T-helper 2 cell (primary cell): ENCODE results near the gene ANKUB1.
"Not testable (repeated sequence)": the region's sequence is repeated elsewhere in the genome, so short reads cannot be mapped to it uniquely, and the experiment has no call there.

Source experiments
- DNase-seq, 5 experiments: peaks; one replicate each; pipeline versions ENCODE4 v3.0.0 to v3.0.0-alpha.2; 2012 to 2022
- total RNA-seq, 2 donors: gene quantifications; one replicate each; lab custom pipeline; 2026; lab: John Stamatoyannopoulos, UW

ANKUB1 gene
- 0 reads per million in 2 donors for total RNA-seq

- DNase-seq: no peak
Observed at GRCh38 chr3:149792452-149793270, at the start of gene ANKUB1. Gene ANKUB1, minus strand, starts transcription at chr3:149792554. Its CDS starts 188 bp downstream, at chr3:149792366.

DNA sequence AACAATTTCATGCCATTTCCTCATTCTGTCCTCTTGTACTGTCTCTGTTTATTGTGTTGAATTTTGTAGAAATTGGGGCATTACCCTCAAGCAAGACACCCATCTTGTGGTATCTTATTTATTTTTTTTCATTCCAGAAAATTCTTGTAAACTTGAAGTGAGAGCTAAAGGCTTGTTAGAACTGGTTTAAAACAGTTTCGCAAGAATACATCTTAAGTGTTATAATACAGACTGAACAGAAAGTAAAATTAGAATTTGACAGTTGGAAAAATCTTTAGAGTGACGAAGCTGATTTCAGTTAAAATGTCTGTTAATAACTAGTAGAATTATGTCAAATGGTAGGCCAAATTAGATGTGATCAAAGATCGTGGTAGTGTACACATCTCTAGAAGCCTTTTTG is 47.5 kb upstream of the ANKUB1 start:
- no peak for DNase-seq

DNA sequence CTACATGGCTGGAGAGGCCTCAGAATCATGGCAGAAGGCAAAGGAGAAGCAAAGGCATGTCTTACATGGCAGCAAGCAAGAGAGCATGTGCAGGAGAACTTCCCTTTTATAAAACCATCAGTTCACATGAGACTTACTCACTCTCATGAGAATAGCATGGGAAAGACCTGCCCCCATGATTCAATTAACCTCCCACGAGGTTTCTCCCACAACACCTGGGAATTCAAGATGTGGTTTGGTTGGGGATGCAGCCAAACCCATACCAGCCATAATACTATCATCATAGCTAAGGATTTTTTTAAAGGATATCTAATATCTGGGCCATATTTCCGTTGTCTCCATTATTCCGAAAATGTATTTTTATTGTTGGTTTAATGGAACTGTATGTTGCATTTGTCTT is 47.1 kb upstream of the ANKUB1 start:
- not testable (repeated sequence) for DNase-seq

- DNase-seq: not testable (repeated sequence)
Observed at GRCh38 chr3:149838491-149838890, 46.1 kb upstream of the ANKUB1 start.

- no peak for DNase-seq
Observed at GRCh38 chr3:149833241-149833640, 40.9 kb upstream of the ANKUB1 start.

DNA sequence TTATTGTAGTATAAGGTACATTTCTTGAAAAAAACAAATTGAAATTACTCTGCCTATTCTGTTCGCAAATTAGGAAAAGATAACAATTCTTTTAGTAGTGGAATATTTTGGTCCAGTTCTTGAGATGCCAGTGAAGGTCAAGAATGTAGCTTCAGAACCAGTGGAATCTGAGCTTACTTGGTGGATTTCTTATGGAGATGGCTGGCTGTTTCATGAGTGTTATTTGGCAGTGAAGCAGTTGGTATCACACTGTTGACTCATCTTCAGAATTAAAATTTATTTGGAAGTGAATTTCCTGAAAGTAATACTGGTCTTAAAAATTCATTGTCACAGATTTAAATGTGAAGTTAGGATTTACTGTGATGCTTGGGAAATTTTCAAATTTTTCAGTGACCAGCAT is 39.7 kb upstream of the ANKUB1 start:
- no peak for DNase-seq

GRCh38 chr3:149831321-149831720 is 39.0 kb upstream of the ANKUB1 start:
- DNase-seq: no peak

- peak in 1 of 5 experiments; percentile 19 for DNase-seq
Observed at GRCh38 chr3:149830902-149831301, 38.5 kb upstream of the ANKUB1 start.

DNA sequence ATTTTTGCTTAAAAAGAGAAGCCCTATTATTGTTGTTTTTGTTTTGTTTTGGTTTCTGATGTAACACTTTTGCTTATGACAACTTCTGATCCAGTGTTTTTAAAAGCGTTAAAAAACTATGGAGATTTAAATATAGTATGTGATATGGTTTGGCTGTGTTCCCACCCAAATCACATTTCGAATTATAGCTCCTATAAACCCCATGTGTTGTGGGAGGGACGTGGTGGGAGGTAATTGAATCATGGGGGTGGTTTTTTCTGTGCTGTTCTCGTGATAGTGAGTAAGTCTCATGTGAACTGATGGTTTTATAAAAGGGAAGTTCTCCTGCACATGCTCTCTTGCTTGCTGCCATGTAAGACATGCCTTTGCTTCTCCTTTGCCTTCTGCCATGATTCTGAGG is 37.3 kb upstream of the ANKUB1 start:
- not testable (repeated sequence) for DNase-seq

DNA sequence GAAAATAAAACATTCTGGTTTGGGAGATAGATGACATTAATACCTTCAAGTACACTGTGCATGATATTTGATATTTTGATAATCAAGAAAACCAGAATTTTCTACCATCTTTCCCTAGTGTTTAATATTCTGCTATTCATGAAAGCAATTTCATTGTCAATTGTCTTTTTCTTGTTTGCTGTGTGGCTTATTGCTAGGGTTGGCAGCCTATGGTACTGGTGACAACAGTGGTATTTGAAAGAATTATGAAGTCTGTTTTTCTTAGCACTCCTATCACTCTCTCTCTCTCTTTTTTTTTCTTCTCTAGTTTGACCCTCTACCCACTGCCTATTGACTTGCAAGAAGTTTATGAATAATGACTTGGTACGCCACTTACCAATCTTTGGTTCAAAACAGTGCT is 36.0 kb upstream of the ANKUB1 start:
- DNase-seq: no peak

- DNase-seq: no peak
Observed at GRCh38 chr3:149826636-149827035, 34.3 kb upstream of the ANKUB1 start.

- DNase-seq: no peak
Observed at GRCh38 chr3:149820183-149820582, 27.8 kb upstream of the ANKUB1 start.

DNA sequence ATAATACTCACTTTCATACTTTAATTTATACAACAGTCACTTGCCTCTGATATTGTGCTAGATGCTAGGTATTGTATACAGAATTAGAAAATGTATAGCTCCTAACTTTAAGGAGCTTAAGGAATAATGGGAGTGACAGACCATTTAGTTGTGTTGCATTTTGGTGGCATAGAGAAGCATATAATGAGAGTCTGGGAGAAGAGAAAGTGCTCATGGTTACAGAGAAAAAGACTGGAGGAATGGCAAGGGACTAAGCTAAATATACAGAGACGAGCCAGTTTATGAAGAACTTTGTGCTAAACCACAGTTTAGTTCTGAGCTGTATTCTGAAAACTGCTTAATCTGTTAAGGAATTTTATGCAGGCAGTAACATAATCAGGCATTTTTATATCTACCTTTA is 27.1 kb upstream of the ANKUB1 start:
- no peak for DNase-seq

DNA sequence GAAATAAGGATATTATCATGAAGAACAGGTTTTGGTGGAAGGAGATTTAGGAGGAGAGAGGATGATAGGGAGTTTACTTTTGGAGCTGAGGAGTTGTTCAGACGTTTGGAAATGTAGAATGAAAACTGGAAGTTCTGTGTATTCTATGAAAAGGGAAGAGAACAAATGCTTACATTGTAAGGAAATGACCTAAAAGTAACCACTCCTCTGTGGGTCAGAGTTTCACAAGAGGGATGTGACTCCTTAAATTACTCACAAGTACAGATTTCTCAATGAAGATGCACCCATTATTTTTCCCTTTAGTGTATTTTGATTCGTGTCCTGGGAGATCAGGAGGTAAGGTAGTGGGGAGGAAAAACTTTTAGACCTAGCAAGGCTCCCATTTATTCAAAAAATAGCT is 24.6 kb upstream of the ANKUB1 start:
- no peak for DNase-seq

GRCh38 chr3:149816311-149816710 is 24.0 kb upstream of the ANKUB1 start:
- no peak for DNase-seq

DNA sequence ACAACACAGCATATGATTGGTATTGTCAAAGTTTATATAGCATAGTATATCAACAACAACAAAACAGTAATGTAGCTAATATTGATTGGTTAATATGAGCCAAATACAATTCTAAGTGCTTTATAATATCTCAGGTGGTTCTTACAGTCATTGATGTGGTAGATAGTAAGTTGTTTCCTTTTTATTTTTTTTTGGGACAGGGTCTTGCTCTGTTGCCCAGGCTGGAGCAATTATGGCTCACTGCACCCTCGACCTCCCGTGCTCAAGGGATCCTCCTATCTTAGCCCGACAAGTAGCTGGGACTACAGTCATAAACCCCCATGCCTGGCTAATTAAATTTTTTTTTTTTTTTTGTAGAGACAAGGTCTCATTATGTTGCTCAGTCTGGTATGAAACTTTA is 23.4 kb upstream of the ANKUB1 start:
- DNase-seq: no peak

DNA sequence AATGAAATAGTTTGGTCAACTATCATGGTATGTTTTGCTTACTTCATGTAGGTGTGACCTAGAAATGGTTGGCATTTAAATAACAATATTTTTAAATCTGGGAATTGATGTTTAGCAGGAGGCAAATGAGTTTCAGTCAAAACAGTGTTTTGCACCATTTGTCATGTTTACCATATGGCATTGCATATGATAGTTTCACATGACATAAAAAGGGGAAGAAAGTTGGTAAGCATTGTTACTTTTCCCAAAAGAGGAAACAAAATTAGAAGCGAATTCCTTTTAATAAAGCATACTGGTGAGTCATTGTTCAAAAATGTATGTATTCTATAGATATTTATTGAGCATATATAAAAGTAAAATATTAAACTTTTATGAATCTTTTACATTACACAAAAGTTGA is 23.0 kb upstream of the ANKUB1 start:
- no peak for DNase-seq

- peak in 2 of 5 experiments; percentile 6 to 34 for DNase-seq
Observed at GRCh38 chr3:149813367-149814281, 21.3 kb upstream of the ANKUB1 start.

DNA sequence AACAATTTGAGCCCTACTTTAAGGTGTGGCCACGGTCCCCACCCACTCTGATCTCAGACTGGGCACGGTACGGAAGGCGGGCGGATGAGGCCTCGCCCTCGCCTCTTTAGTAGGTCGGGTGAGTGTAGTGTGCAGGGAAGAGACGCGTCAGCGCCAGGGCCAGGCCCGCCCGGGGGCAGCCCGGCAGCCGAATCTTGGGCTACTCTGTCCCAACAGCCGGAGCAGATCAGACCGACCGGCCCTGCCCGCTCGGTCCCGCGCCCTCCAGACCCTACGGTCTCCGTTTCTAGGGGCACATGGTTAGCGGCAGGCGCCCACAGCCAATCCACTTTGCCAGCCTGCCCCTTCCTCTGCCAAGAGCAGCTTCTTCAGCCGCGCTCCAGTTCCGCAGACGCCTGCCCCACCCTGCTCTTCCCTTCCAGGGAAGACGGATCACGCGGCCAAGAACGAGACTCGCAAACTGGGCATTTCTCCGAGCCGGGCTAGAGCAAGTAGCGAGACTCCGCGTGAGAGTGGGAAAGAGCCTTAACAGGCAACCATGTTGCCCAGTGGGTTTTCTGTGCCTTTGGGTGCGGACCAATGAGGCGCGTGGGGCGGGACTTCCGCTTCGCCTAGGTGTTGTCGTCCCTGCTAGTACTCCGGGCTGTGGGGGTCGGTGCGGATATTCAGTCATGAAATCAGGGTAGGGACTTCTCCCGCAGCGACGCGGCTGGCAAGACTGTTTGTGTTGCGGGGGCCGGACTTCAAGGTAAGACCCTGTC is 20.4 kb upstream of the ANKUB1 start, which contains the start of gene RNF13:
TSS of gene RNF13 (plus strand) at position 610 of the 761 bp plus-strand sequence. CDS start 32,812 bp downstream, outside the sequence.
- DNase-seq: peak; percentile 81 to 94 (median 89)

DNA sequence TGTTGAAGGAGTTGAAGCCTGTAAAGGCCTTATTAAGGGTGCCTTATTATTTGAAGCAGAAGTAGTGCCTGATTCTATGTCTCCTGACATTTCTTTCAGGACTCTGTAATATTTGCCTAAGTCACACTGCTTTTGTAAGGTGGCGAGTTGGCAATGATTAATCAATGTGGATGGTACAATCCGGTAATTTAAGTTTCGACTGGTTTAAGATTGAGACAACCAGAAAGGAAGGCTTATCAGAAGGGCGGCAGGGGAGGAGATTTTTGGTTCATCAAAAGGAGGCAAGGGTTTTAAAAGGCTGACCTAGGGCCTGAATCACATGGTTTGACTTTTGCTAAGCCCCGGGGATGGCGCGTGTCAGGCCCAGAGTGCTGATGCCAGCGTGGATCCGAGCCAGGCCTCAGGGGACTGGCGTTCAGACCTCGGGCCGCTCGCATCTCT is 19.8 kb upstream of the ANKUB1 start:
- no peak for DNase-seq

GRCh38 chr3:149810846-149811245 is 18.5 kb upstream of the ANKUB1 start:
- DNase-seq: no peak

- DNase-seq: no peak
Observed at GRCh38 chr3:149809699-149810098, 17.3 kb upstream of the ANKUB1 start.
